SK-N-SH treated with all-trans-retinoic acid at 6 μM for 48 hours (cell line): ENCODE measurements around the gene PTPRN2.

Experiments used
- ATAC-seq: fragments of 200-7000 bp; cut with Tn5 transposase; 3 replicates; pipeline ENCODE4 v1.9.1; 2020; ENCODE audit warnings: mild to moderate bottlenecking, moderate library complexity
- ARNTL ChIP-seq: fragments of 450-650 bp; formaldehyde crosslinking; IDR thresholded peaks from 2 replicates; pipeline ENCODE4 v1.5.0; 2020; ENCODE audit warnings: low read depth, mild to moderate bottlenecking, moderate library complexity, borderline replicate concordance
- BACH2 ChIP-seq: fragments of 250-450 bp; sonication (Bioruptor Pico); IDR thresholded peaks from 2 replicates; pipeline ENCODE4 v1.9.0; 2021; ENCODE audit warnings: mild to moderate bottlenecking, borderline replicate concordance
- CSDC2 ChIP-seq: fragments of 250-450 bp; sonication (Bioruptor Pico); IDR thresholded peaks from 2 replicates; pipeline ENCODE4 v1.5.0; 2020; ENCODE audit warnings: mild to moderate bottlenecking, moderate library complexity
- ESRRG ChIP-seq: fragments of 250-450 bp; sonication (Bioruptor Pico); IDR thresholded peaks from 2 replicates; pipeline ENCODE4 v1.6.1; 2021; ENCODE audit warnings: mild to moderate bottlenecking
- OSR1 ChIP-seq: fragments of 250-450 bp; sonication (Bioruptor Pico); IDR thresholded peaks from 2 replicates; pipeline ENCODE4 v1.8.0; 2022; ENCODE audit warnings: moderate library complexity, mild to moderate bottlenecking, inconsistent platforms
- PPARA ChIP-seq: fragments of 250-450 bp; sonication (Bioruptor Pico); IDR thresholded peaks from 2 replicates; pipeline ENCODE4 v1.5.0; 2020; ENCODE audit warnings: mild to moderate bottlenecking, borderline replicate concordance
- RARB ChIP-seq: fragments of 250-450 bp; sonication (Bioruptor Pico); IDR thresholded peaks from 2 replicates; pipeline ENCODE4 v1.8.0; 2021; ENCODE audit warnings: mild to moderate bottlenecking, moderate library complexity
- SNAI2 ChIP-seq: fragments of 250-450 bp; sonication (Bioruptor Pico); IDR thresholded peaks from 2 replicates; pipeline ENCODE4 v1.5.0; 2020; ENCODE audit warnings: mild to moderate bottlenecking, moderate library complexity
- TCF4 ChIP-seq: fragments of 250-450 bp; sonication (Bioruptor Pico); IDR thresholded peaks from 2 replicates; pipeline ENCODE4 v1.8.0; 2021; ENCODE audit warnings: mild to moderate bottlenecking, moderate library complexity, borderline replicate concordance
- TOX ChIP-seq: fragments of 250-450 bp; sonication (Bioruptor Pico); IDR thresholded peaks from 2 replicates; pipeline ENCODE4 v1.8.0; 2021; ENCODE audit warnings: mild to moderate bottlenecking, moderate library complexity, borderline replicate concordance
- ZC3H10 ChIP-seq: fragments of 250-450 bp; sonication (Bioruptor Pico); IDR thresholded peaks from 2 replicates; pipeline ENCODE4 v1.5.1; 2021; ENCODE audit warnings: mild to moderate bottlenecking, moderate library complexity
- ZFP3 ChIP-seq: fragments of 250-450 bp; sonication (Bioruptor Pico); IDR thresholded peaks from 2 replicates; pipeline ENCODE4 v1.5.0; 2020; ENCODE audit warnings: mild to moderate bottlenecking, moderate library complexity
- ZFP30 ChIP-seq: fragments of 450-650 bp; formaldehyde crosslinking; IDR thresholded peaks from 2 replicates; pipeline ENCODE4 v1.5.0; 2022; ENCODE audit warnings: mild to moderate bottlenecking, moderate library complexity
- ZNF70 ChIP-seq: fragments of 450-650 bp; formaldehyde crosslinking; IDR thresholded peaks from 2 replicates; pipeline ENCODE4 v1.5.0; 2020; ENCODE audit warnings: mild to moderate bottlenecking, moderate library complexity
- ZNF8 ChIP-seq: fragments of 450-650 bp; formaldehyde crosslinking; IDR thresholded peaks from 2 replicates; pipeline ENCODE4 v1.5.0; 2020; ENCODE audit warnings: mild to moderate bottlenecking, moderate library complexity
- TF ChIP-seq, protein P1 (sequence below): fragments of 250-450 bp; sonication (Bioruptor Pico); IDR thresholded peaks from 2 replicates; pipeline ENCODE4 v1.8.0; 2021; ENCODE audit warnings: low read depth, mild to moderate bottlenecking, moderate library complexity, borderline replicate concordance
- TF ChIP-seq, protein P2 (sequence below): fragments of 250-450 bp; sonication (Bioruptor Pico); IDR thresholded peaks from 2 replicates; pipeline ENCODE4 v1.8.0; 2020; ENCODE audit warnings: mild to moderate bottlenecking, moderate library complexity, borderline replicate concordance
- TF ChIP-seq, protein P3 (sequence below): fragments of 250-450 bp; sonication (Bioruptor Pico); IDR thresholded peaks from 2 replicates; pipeline ENCODE4 v1.5.1; 2020; ENCODE audit warnings: low read depth, mild to moderate bottlenecking, moderate library complexity

Gene PTPRN2

DNA sequence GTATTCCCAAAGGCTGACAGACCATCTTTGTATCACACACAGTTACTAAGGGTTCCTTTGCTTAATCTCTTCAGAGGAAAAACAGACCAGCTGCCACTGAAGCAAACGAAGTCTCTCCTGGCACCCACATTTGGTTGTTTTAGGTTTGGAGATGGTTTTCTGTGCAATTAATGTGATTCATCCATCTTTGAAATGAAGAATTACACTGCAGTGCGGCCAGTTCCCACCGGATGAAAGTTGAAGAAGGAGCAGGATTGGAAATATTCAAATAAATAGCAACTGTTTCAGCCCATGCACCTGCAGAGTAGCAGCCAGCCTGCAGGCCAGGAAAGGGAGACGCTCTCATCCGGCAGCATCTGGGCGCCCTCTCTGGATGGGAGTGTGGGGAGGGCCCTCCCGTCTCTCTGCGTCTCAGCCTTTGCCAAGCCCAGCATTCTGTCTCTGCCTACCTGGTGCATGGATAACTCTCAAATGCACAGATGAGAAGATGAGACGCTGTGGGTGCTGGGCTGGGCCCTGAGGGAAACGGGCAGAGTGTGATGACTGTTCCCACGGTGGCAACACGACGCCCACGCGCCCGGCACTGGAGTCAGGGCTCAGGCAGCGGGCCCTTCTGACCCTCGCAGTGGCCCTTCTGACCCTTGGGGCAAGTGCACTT lies 214.0 kb downstream of the PTPRN2 start:
- ATAC-seq = no peak

DNA sequence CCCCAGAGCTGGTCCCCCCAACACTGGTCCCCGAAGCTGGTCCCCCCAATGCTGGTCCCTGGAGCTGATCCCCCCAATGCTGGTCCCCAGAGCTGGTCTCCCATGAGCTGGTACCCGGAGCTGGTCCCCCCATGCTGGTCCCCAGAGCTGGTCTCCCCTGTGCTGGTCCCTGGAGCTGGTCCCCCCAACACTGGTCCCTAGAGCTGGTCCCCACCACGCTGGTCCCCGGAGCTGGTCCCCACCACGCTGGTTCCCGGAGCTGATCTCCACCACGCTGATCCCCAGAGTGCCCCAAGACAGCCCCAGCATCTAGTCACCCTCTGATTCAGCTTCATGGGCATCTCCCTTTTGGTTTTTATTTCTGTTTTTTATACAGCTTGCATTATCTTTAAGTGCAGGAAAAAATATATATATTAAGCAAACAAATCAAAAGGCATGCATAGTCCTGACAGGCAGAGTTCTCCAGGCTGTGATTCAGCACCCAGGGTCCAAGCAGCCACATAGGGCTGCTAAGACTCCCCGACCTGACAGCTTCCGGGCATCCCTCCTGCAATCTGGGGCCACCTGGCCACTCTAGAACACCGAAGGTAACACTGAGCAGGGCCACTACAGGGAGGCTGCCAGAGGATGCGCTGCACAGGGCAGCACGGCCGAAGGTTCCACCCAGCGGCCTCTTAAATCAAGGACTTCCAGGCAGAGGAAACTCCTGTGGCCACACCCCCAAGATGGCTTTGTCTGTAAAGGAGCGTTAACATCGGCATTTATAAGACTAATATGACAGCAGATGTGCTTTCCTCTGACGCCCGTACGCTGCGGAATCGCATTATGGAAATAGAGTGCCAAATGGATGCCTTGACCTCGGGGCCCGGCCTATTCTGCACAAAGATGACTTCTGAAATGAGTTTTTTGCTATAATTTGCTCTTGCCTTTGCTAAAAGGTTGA lies 215.0 kb downstream of the PTPRN2 start:
- no peak for ATAC-seq
- TF ChIP-seq SNAI2 (CRISPR knock-in tag) (no peak), CSDC2 (CRISPR knock-in tag) (no peak), ZC3H10 (CRISPR knock-in tag) (no peak), TCF4 (no peak)
- TF ChIP-seq, protein P1, sequence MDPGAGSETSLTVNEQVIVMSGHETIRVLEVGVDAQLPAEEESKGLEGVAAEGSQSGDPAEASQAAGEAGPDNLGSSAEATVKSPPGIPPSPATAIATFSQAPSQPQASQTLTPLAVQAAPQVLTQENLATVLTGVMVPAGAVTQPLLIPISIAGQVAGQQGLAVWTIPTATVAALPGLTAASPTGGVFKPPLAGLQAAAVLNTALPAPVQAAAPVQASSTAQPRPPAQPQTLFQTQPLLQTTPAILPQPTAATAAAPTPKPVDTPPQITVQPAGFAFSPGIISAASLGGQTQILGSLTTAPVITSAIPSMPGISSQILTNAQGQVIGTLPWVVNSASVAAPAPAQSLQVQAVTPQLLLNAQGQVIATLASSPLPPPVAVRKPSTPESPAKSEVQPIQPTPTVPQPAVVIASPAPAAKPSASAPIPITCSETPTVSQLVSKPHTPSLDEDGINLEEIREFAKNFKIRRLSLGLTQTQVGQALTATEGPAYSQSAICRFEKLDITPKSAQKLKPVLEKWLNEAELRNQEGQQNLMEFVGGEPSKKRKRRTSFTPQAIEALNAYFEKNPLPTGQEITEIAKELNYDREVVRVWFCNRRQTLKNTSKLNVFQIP = no peak

More for the DNA sequence above, 214.0 kb downstream of the PTPRN2 start:
- no peak for TF ChIP-seq ZFP30 (CRISPR knock-in tag)

DNA sequence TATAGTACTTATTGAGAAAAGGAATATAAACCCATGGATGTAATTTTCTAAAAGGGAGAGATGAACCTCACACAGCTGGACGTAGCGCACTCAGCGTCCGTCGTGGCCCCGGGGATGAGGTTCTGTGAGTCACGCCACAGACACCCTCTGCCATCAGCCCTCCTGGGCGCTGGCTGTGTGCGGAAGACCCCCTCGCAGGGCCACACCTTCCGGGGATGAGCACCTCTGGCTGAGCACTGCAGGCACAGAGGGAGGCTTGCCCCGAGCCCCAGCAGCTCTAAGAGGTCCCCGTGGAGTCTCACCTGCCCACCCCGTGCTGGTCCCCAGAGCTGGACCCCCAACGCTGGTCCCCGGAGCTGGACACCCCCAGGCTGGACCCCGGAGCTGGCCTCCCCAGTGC lies 215.8 kb downstream of the PTPRN2 start:
- TF ChIP-seq SNAI2 (CRISPR knock-in tag) (no peak), RARB (no peak), ZNF8 (CRISPR knock-in tag) (no peak), ARNTL (CRISPR knock-in tag) (no peak), TCF4 (no peak), ZNF70 (no peak)
- TF ChIP-seq, protein P2, sequence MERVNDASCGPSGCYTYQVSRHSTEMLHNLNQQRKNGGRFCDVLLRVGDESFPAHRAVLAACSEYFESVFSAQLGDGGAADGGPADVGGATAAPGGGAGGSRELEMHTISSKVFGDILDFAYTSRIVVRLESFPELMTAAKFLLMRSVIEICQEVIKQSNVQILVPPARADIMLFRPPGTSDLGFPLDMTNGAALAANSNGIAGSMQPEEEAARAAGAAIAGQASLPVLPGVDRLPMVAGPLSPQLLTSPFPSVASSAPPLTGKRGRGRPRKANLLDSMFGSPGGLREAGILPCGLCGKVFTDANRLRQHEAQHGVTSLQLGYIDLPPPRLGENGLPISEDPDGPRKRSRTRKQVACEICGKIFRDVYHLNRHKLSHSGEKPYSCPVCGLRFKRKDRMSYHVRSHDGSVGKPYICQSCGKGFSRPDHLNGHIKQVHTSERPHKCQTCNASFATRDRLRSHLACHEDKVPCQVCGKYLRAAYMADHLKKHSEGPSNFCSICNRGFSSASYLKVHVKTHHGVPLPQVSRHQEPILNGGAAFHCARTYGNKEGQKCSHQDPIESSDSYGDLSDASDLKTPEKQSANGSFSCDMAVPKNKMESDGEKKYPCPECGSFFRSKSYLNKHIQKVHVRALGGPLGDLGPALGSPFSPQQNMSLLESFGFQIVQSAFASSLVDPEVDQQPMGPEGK (CRISPR knock-in tag) = no peak
- TF ChIP-seq, protein P1 = no peak
- TF ChIP-seq, protein P3, sequence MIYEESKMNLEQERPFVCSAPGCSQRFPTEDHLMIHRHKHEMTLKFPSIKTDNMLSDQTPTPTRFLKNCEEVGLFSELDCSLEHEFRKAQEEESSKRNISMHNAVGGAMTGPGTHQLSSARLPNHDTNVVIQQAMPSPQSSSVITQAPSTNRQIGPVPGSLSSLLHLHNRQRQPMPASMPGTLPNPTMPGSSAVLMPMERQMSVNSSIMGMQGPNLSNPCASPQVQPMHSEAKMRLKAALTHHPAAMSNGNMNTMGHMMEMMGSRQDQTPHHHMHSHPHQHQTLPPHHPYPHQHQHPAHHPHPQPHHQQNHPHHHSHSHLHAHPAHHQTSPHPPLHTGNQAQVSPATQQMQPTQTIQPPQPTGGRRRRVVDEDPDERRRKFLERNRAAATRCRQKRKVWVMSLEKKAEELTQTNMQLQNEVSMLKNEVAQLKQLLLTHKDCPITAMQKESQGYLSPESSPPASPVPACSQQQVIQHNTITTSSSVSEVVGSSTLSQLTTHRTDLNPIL (CRISPR knock-in tag) = no peak
- TF ChIP-seq, all 23 proteins: peak for 0
- ATAC-seq = no peak

DNA sequence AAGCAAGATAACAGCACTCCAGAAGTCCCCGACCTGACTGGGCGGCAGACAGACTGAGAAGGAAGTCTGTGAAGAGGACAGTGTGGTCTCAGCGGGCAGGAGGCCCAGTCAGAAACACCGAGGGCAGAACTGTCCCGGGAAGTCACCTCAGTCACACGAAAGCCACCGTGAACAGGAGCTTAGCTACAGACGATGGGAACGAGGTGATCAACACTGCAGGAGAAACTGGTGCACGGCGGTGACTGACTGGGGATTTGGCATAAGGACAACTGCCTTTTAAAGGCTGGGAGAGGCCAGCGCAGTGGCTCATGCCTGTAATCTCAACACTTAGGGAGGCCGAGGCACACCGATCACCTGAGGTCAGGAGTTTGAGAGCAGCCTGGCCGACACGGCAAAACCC lies 217.8 kb downstream of the PTPRN2 start:
- TF ChIP-seq TOX (CRISPR knock-in tag) = no peak
- TF ChIP-seq BACH2 = no peak
- no peak for TF ChIP-seq ZC3H10 (CRISPR knock-in tag)
- TF ChIP-seq CSDC2 (CRISPR knock-in tag) = no peak
- no peak for TF ChIP-seq PPARA (CRISPR knock-in tag)
- TF ChIP-seq, protein P1 = no peak
- TF ChIP-seq, protein P2 (CRISPR knock-in tag) = no peak
- no peak for TF ChIP-seq SNAI2 (CRISPR knock-in tag)
- TF ChIP-seq OSR1 = no peak
- TF ChIP-seq ZNF8 (CRISPR knock-in tag) = no peak
- TF ChIP-seq, protein P3 (CRISPR knock-in tag) = no peak
- no peak for TF ChIP-seq ZFP3
- no peak for TF ChIP-seq ESRRG (CRISPR knock-in tag)
- no peak for TF ChIP-seq RARB
- no peak for TF ChIP-seq ZFP30 (CRISPR knock-in tag)
- no peak for TF ChIP-seq TCF4
- no peak for ATAC-seq
